Activated T-cell treated with anti-CD3 and anti-CD28 coated beads, Interleukin-2, amount 50 U/mL, for 4 hours (primary cell): Measurements from ENCODE around the gene AJUBA. TPM values are rescaled to one million over a fixed set of nuclear protein-coding genes. Genes with fewer than 3 reads are reported as not detected.
A peak's percentile ranks its signal among the peaks of the same experiment; 100 is the strongest.

Experiments used
- ATAC-seq, 2 donors: fragments of 200-7000 bp; cut with Tn5 transposase; one replicate each; pipeline ENCODE4 v1.10.0; 2021
- DNase-seq: peaks from one replicate; pipeline ENCODE4 v3.0.0-alpha.2; 2020
- H3K27me3 Mint-ChIP-seq: one replicate; pipeline ENCODE4 v1.8.0; 2021; ENCODE audit warnings: low read depth, mixed read lengths
- H3K36me3 Mint-ChIP-seq: one replicate; pipeline ENCODE4 v1.8.0; 2022; ENCODE audit warnings: mixed read lengths; ENCODE audit not compliant: insufficient read depth
- H3K4me1 Mint-ChIP-seq: one replicate; pipeline ENCODE4 v1.8.0; 2021; ENCODE audit warnings: low read depth, mixed read lengths
- H3K4me3 Mint-ChIP-seq: one replicate; pipeline ENCODE4 v1.8.0; 2021; ENCODE audit warnings: mild to moderate bottlenecking, moderate library complexity, mixed read lengths
- H3K9me3 Mint-ChIP-seq: one replicate; pipeline ENCODE4 v1.8.0; 2021; ENCODE audit warnings: mixed read lengths
- total RNA-seq, 3 donors: library from RNA; stranded (reverse); gene quantifications; one replicate each; pipeline ENCODE4 v1.2.1, GENCODE V29; 2021

The AJUBA gene
- 1 to 10 TPM; 2.0 to 3.8 (median 2.6) TPM for total RNA-seq

- peaks cover 5% of the 10 kb centered on the region for H3K27me3 Mint-ChIP-seq
- DNase-seq (peak; percentile 63), ATAC-seq (peak; percentile 74 to 77)
- H3K4me3 Mint-ChIP-seq: peak within 1 kb of the TSS; percentile 58
- no peaks in the 10 kb centered on the region for H3K36me3 Mint-ChIP-seq
- H3K9me3 Mint-ChIP-seq: no peaks in the 10 kb centered on the region
- peaks cover 7% of the 10 kb centered on the region for H3K4me1 Mint-ChIP-seq
Observed at GRCh38 chr14:22982477-22983245, at the start of gene AJUBA. TSS of gene AJUBA (minus strand) at chr14:22982551. CDS start at chr14:22982266, 285 bp downstream.

GRCh38 chr14:23030936-23031335, 48.6 kb upstream of the AJUBA start:
- ATAC-seq (no peak), DNase-seq (no peak)
- H3K4me1 Mint-ChIP-seq: peaks cover 46% of the 10 kb centered on the region
- peaks cover 3% of the 10 kb centered on the region for H3K9me3 Mint-ChIP-seq
- H3K4me3 Mint-ChIP-seq: peak overlapping the region; percentile 53
- peaks cover 38% of the 10 kb centered on the region for H3K36me3 Mint-ChIP-seq
- no peaks in the 10 kb centered on the region for H3K27me3 Mint-ChIP-seq

GRCh38 chr14:23028799-23029198, 46.4 kb upstream of the AJUBA start:
- Mint-ChIP-seq H3K4me3 (peak overlapping the region; percentile 58), H3K36me3 (peaks cover 56% of the 10 kb centered on the region), H3K27me3 (no peaks in the 10 kb centered on the region), H3K9me3 (no peaks in the 10 kb centered on the region), H3K4me1 (peaks cover 53% of the 10 kb centered on the region)
- ATAC-seq: peak; percentile 69 to 75
- no peak for DNase-seq

- DNase-seq (no peak), ATAC-seq (peak; percentile 33 to 42)
- Mint-ChIP-seq H3K4me3 (no peak overlapping the region), H3K4me1 (peaks cover 60% of the 10 kb centered on the region), H3K9me3 (no peaks in the 10 kb centered on the region), H3K36me3 (peaks cover 41% of the 10 kb centered on the region), H3K27me3 (no peaks in the 10 kb centered on the region)
Observed at GRCh38 chr14:23025151-23025814, 42.9 kb upstream of the AJUBA start.

GRCh38 chr14:23024612-23025075, 42.3 kb upstream of the AJUBA start:
- Mint-ChIP-seq H3K27me3 (no peaks in the 10 kb centered on the region), H3K36me3 (peaks cover 41% of the 10 kb centered on the region), H3K4me3 (no peak overlapping the region), H3K9me3 (no peaks in the 10 kb centered on the region), H3K4me1 (peaks cover 62% of the 10 kb centered on the region)
- DNase-seq: no peak
- peak in 1 of 2 donors; percentile 46 for ATAC-seq

- DNase-seq (no peak), ATAC-seq (no peak)
- Mint-ChIP-seq H3K9me3 (no peaks in the 10 kb centered on the region), H3K4me1 (peaks cover 54% of the 10 kb centered on the region), H3K4me3 (no peak overlapping the region), H3K36me3 (peaks cover 33% of the 10 kb centered on the region), H3K27me3 (no peaks in the 10 kb centered on the region)
Observed at GRCh38 chr14:23023795-23024152, 41.4 kb upstream of the AJUBA start.

- DNase-seq: no peak
- peak overlapping the region; percentile 9 for H3K4me3 Mint-ChIP-seq
Observed at GRCh38 chr14:23023022-23023794, 40.9 kb upstream of the AJUBA start.

GRCh38 chr14:23021889-23022442, 39.6 kb upstream of the AJUBA start:
- no peak for ATAC-seq
- no peaks in the 10 kb centered on the region for H3K9me3 Mint-ChIP-seq
- no peak for DNase-seq
- no peak overlapping the region for H3K4me3 Mint-ChIP-seq
- peaks cover 22% of the 10 kb centered on the region for H3K36me3 Mint-ChIP-seq
- peaks cover 43% of the 10 kb centered on the region for H3K4me1 Mint-ChIP-seq
- H3K27me3 Mint-ChIP-seq: no peaks in the 10 kb centered on the region

More at GRCh38 chr14:23023022-23023794, 40.9 kb upstream of the AJUBA start:
- peak in 1 of 2 donors; percentile 32 for ATAC-seq
- Mint-ChIP-seq H3K9me3 (no peaks in the 10 kb centered on the region), H3K4me1 (peaks cover 50% of the 10 kb centered on the region), H3K27me3 (no peaks in the 10 kb centered on the region), H3K36me3 (peaks cover 29% of the 10 kb centered on the region)

- no peaks in the 10 kb centered on the region for H3K27me3 Mint-ChIP-seq
- peaks cover 22% of the 10 kb centered on the region for H3K36me3 Mint-ChIP-seq
- peaks cover 43% of the 10 kb centered on the region for H3K4me1 Mint-ChIP-seq
- DNase-seq: no peak
- no peak for ATAC-seq
- no peaks in the 10 kb centered on the region for H3K9me3 Mint-ChIP-seq
- peak overlapping the region; percentile 51 for H3K4me3 Mint-ChIP-seq
Observed at GRCh38 chr14:23021434-23021833, 39.1 kb upstream of the AJUBA start.

GRCh38 chr14:23020143-23021128, 38.1 kb upstream of the AJUBA start:
- H3K9me3 Mint-ChIP-seq: no peaks in the 10 kb centered on the region
- ATAC-seq: peak; percentile 59 to 68
- DNase-seq: no peak
- H3K27me3 Mint-ChIP-seq: no peaks in the 10 kb centered on the region
- peaks cover 38% of the 10 kb centered on the region for H3K4me1 Mint-ChIP-seq
- peaks cover 14% of the 10 kb centered on the region for H3K36me3 Mint-ChIP-seq
- peak overlapping the region; percentile 51 for H3K4me3 Mint-ChIP-seq

GRCh38 chr14:23018107-23018506, 35.8 kb upstream of the AJUBA start:
- no peaks in the 10 kb centered on the region for H3K9me3 Mint-ChIP-seq
- ATAC-seq: no peak
- peaks cover 19% of the 10 kb centered on the region for H3K4me1 Mint-ChIP-seq
- H3K36me3 Mint-ChIP-seq: no peaks in the 10 kb centered on the region
- H3K4me3 Mint-ChIP-seq: no peak overlapping the region
- no peaks in the 10 kb centered on the region for H3K27me3 Mint-ChIP-seq
- DNase-seq: no peak

- H3K9me3 Mint-ChIP-seq: no peaks in the 10 kb centered on the region
- no peaks in the 10 kb centered on the region for H3K27me3 Mint-ChIP-seq
- H3K36me3 Mint-ChIP-seq: no peaks in the 10 kb centered on the region
- H3K4me1 Mint-ChIP-seq: peaks cover 14% of the 10 kb centered on the region
- no peak overlapping the region for H3K4me3 Mint-ChIP-seq
- DNase-seq: no peak
- ATAC-seq: no peak
Observed at GRCh38 chr14:23017091-23017490, 34.7 kb upstream of the AJUBA start.

GRCh38 chr14:23015618-23016017, 33.3 kb upstream of the AJUBA start:
- no peak for ATAC-seq
- Mint-ChIP-seq H3K27me3 (no peaks in the 10 kb centered on the region), H3K4me3 (peak overlapping the region; percentile 36), H3K4me1 (peaks cover 8% of the 10 kb centered on the region), H3K36me3 (no peaks in the 10 kb centered on the region), H3K9me3 (no peaks in the 10 kb centered on the region)
- DNase-seq: no peak
